GM19455 (cell line): ENCODE results near the gene NUDT21.

ENCODE experiments used
- ATAC-seq: cut with Tn5 transposase; IDR thresholded peaks from one replicate; pipeline ENCODE4 v1.9.1; 2021; ENCODE audit not compliant: unreplicated experiment

The NUDT21 gene

GRCh38 chr16:56462064-56462796 lies 11.1 kb upstream of the NUDT21 start:
- no peak for ATAC-seq

GRCh38 chr16:56460101-56460500 lies 9.0 kb upstream of the NUDT21 start:
- ATAC-seq: no peak

- no peak for ATAC-seq
Observed at GRCh38 chr16:56457927-56458470, 6.9 kb upstream of the NUDT21 start.

- ATAC-seq: peak; percentile 39
Observed at GRCh38 chr16:56451753-56452689, 889 bp upstream of the NUDT21 start.

GRCh38 chr16:56450275-56450985 lies 702 bp downstream of the NUDT21 start:
- peak; percentile 34 for ATAC-seq

- ATAC-seq: no peak
Observed at GRCh38 chr16:56448005-56448404, 3.1 kb downstream of the NUDT21 start.

GRCh38 chr16:56447286-56447685 lies 3.8 kb downstream of the NUDT21 start:
- no peak for ATAC-seq

- ATAC-seq: no peak
Observed at GRCh38 chr16:56438038-56438437, 13.1 kb downstream of the NUDT21 start.

- no peak for ATAC-seq
Observed at GRCh38 chr16:56436258-56436657, 14.9 kb downstream of the NUDT21 start.

GRCh38 chr16:56428091-56428490 lies 23.0 kb downstream of the NUDT21 start:
- no peak for ATAC-seq

- ATAC-seq: no peak
Observed at GRCh38 chr16:56426585-56426984, 24.5 kb downstream of the NUDT21 start.

- ATAC-seq: peak; percentile 77
Observed at GRCh38 chr16:56425439-56425832, 25.7 kb downstream of the NUDT21 start, which contains the start of gene AMFR. Gene AMFR (minus strand): TSS chr16:56425545. CDS start chr16:56425327, 218 bp downstream.

GRCh38 chr16:56424791-56425438 lies 26.2 kb downstream of the NUDT21 start:
- ATAC-seq: peak; percentile 31

GRCh38 chr16:56424404-56424764 lies 26.7 kb downstream of the NUDT21 start:
- ATAC-seq: no peak

GRCh38 chr16:56423584-56424403 lies 27.3 kb downstream of the NUDT21 start:
- no peak for ATAC-seq

GRCh38 chr16:56422896-56423441 lies 28.2 kb downstream of the NUDT21 start:
- no peak for ATAC-seq

GRCh38 chr16:56421976-56422669 lies 29.0 kb downstream of the NUDT21 start:
- no peak for ATAC-seq

GRCh38 chr16:56421313-56421712 lies 29.8 kb downstream of the NUDT21 start:
- no peak for ATAC-seq

GRCh38 chr16:56420613-56421012 lies 30.5 kb downstream of the NUDT21 start:
- no peak for ATAC-seq
